GM19324 (cell line): Measurements from ENCODE around the gene ZNF92.
"Not testable (repeated sequence)": the region's sequence is repeated elsewhere in the genome, so short reads cannot be mapped to it uniquely, and the experiment has no call there.

Source experiments
- ATAC-seq: cut with Tn5 transposase; IDR thresholded peaks from one replicate; pipeline ENCODE4 v1.9.1; 2021; ENCODE audit warnings: mild to moderate bottlenecking, moderate library complexity; ENCODE audit not compliant: unreplicated experiment, low FRiP score

Gene ZNF92

GRCh38 chr7:65373608-65374351 is at the start of gene ZNF92:
ZNF92 (plus strand) TSS chr7:65373855; CDS start chr7:65373998, 143 bp downstream.
- peak; percentile 100 for ATAC-seq

- ATAC-seq: no peak
Observed at GRCh38 chr7:65325793-65326432, 47.7 kb upstream of the ZNF92 start.

- no peak for ATAC-seq
Observed at GRCh38 chr7:65338346-65338745, 35.3 kb upstream of the ZNF92 start.

- no peak for ATAC-seq
Observed at GRCh38 chr7:65339257-65339656, 34.4 kb upstream of the ZNF92 start.

- ATAC-seq: no peak
Observed at GRCh38 chr7:65342723-65343629, 30.7 kb upstream of the ZNF92 start.

GRCh38 chr7:65344541-65344940 is 29.1 kb upstream of the ZNF92 start:
- ATAC-seq: not testable (repeated sequence)

- ATAC-seq: no peak
Observed at GRCh38 chr7:65354263-65354662, 19.4 kb upstream of the ZNF92 start.

- no peak for ATAC-seq
Observed at GRCh38 chr7:65369843-65370242, 3.8 kb upstream of the ZNF92 start.

- no peak for ATAC-seq
Observed at GRCh38 chr7:65371468-65371867, 2.2 kb upstream of the ZNF92 start.

GRCh38 chr7:65379318-65379717 is 5.7 kb downstream of the ZNF92 start:
- no peak for ATAC-seq

GRCh38 chr7:65381742-65382141 is 8.1 kb downstream of the ZNF92 start:
- no peak for ATAC-seq

- ATAC-seq: no peak
Observed at GRCh38 chr7:65382452-65382851, 8.8 kb downstream of the ZNF92 start.

GRCh38 chr7:65387891-65388290 is 14.2 kb downstream of the ZNF92 start:
- ATAC-seq: no peak

- no peak for ATAC-seq
Observed at GRCh38 chr7:65390588-65390987, 16.9 kb downstream of the ZNF92 start.

- ATAC-seq: no peak
Observed at GRCh38 chr7:65397730-65398142, 24.1 kb downstream of the ZNF92 start.

GRCh38 chr7:65398671-65399070 is 25.0 kb downstream of the ZNF92 start:
- not testable (repeated sequence) for ATAC-seq

GRCh38 chr7:65399101-65399500 is 25.4 kb downstream of the ZNF92 start:
- ATAC-seq: not testable (repeated sequence)

- no peak for ATAC-seq
Observed at GRCh38 chr7:65404020-65404419, 30.4 kb downstream of the ZNF92 start.

- ATAC-seq: not testable (repeated sequence)
Observed at GRCh38 chr7:65406706-65407105, 33.1 kb downstream of the ZNF92 start.

GRCh38 chr7:65409363-65409762 is 35.7 kb downstream of the ZNF92 start:
- no peak for ATAC-seq

- ATAC-seq: no peak
Observed at GRCh38 chr7:65411249-65411648, 37.6 kb downstream of the ZNF92 start.
